ENCODE measurements around the gene GRIN2C.

GRIN2C gene

DNA sequence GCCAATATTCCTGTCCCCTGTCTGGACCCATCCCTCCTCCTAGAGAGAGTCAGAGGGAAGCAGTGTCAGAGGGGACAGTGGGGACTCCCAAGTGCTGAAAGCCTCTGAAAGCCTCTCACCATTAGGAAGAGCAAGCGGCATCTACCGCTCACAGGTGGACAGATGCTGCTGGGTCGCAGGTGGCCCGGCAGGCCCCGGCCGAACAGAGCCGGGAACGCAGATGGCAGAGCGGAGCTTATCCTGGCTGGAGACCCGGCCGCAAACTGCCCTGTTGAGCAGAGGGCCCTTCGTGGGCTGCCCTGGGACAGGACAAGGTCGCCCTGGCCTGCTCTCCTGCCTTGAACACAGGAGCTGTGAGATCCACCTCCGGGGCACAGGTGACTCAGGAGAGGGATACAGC, 60.6 kb downstream of the GRIN2C start:
- no peak overlapping the region for H3K27ac ChIP-seq
- no peak for TF ChIP-seq ZFX (IDR thresholded peaks at IDR 0.05)
- TF ChIP-seq, protein P1, sequence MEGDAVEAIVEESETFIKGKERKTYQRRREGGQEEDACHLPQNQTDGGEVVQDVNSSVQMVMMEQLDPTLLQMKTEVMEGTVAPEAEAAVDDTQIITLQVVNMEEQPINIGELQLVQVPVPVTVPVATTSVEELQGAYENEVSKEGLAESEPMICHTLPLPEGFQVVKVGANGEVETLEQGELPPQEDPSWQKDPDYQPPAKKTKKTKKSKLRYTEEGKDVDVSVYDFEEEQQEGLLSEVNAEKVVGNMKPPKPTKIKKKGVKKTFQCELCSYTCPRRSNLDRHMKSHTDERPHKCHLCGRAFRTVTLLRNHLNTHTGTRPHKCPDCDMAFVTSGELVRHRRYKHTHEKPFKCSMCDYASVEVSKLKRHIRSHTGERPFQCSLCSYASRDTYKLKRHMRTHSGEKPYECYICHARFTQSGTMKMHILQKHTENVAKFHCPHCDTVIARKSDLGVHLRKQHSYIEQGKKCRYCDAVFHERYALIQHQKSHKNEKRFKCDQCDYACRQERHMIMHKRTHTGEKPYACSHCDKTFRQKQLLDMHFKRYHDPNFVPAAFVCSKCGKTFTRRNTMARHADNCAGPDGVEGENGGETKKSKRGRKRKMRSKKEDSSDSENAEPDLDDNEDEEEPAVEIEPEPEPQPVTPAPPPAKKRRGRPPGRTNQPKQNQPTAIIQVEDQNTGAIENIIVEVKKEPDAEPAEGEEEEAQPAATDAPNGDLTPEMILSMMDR (conservative IDR thresholded peaks at IDR 0.05): no peak

DNA sequence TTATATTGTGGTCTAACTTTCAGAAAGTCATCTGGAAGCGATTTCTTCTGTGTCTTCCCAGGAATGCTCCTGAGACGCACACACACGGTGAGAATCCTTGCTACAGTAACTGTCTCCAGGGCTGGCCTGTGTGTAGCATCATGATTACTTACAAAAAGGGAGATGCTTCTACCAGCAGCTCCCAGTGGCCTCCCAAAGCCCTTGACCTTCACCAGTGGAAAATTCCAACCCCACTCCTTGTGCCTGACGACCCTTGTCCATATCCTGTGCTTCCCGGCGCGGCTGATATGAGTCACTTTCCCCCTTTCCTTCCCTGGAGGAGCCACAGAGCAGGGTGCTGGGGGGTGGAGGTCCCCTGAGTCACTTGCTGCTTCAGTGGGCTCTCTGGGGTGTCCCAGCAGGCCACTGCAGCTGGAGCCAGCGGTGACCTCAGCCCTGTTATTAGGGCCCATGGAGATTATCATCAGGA, 61.4 kb downstream of the GRIN2C start:
- no peak overlapping the region for H3K27ac ChIP-seq
- TF ChIP-seq, protein P1 (conservative IDR thresholded peaks at IDR 0.05): no peak
- no peak for TF ChIP-seq ZFX (IDR thresholded peaks at IDR 0.05)

DNA sequence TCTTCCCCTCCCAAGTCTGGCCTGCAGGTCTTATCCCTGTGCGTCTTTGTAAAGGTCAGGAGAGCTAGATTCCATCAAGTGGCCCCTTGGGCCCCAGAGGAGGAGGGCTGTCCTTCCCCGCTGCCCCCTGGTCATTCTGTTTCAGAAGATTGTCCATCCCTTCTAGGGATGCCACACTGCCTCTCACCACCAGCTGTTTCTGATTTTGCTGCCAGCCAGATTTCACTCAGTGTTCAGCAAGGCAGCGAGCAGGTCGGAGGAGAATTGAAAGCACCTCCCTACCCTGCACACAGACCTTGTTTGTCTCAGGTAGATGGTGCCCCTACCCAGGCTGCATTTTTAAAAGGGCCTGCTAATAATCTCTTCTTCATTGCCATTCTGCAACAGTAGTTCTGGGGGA, 61.9 kb downstream of the GRIN2C start:
- no peak for TF ChIP-seq ZFX (IDR thresholded peaks at IDR 0.05)
- TF ChIP-seq, protein P1 (conservative IDR thresholded peaks at IDR 0.05): no peak
- H3K27ac ChIP-seq: no peak overlapping the region

DNA sequence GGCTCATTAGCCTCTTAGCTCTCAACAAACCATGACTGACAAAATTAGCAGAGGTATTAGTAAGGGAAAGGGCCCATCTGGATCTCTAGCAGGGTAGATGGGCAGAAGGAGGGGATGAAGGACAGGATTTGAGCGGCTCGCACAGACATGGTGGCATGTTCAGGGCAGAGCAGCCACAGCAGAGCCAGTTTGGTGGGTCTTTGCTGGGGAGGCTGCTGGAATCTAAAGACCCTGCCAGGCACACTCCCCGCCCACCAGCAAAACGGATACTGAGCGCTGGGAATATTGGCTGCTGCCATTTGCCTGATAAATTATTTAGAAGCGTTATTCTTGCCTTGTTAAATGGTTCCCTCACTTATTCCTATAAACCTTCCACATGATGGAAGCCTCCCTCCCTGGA, 62.8 kb downstream of the GRIN2C start:
- no peak for TF ChIP-seq ZFX (IDR thresholded peaks at IDR 0.05)
- TF ChIP-seq, protein P1 (conservative IDR thresholded peaks at IDR 0.05): no peak
- H3K27ac ChIP-seq: no peak overlapping the region

DNA sequence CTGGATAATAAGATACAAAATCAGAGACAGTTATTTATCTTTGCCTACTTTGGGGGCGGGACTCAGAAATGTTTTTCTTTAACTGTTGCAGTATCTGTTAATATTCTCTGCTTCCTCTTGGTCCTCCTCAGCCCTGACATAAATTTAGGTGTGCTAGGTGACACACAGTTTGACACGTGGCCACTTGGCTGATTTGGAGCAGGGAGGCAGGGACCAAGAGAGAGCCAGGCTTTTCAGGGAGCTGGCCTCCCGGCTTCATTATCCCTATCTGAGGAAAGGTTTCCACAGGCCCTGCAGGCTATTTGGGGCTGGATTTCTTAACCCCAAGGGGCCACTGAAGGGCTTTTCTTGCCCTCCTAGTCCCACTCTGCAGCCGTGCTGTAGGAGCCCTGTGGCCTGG, 63.5 kb downstream of the GRIN2C start:
- H3K27ac ChIP-seq: no peak overlapping the region
- TF ChIP-seq ZFX (IDR thresholded peaks at IDR 0.05): no peak
- TF ChIP-seq, protein P1 (conservative IDR thresholded peaks at IDR 0.05): no peak

DNA sequence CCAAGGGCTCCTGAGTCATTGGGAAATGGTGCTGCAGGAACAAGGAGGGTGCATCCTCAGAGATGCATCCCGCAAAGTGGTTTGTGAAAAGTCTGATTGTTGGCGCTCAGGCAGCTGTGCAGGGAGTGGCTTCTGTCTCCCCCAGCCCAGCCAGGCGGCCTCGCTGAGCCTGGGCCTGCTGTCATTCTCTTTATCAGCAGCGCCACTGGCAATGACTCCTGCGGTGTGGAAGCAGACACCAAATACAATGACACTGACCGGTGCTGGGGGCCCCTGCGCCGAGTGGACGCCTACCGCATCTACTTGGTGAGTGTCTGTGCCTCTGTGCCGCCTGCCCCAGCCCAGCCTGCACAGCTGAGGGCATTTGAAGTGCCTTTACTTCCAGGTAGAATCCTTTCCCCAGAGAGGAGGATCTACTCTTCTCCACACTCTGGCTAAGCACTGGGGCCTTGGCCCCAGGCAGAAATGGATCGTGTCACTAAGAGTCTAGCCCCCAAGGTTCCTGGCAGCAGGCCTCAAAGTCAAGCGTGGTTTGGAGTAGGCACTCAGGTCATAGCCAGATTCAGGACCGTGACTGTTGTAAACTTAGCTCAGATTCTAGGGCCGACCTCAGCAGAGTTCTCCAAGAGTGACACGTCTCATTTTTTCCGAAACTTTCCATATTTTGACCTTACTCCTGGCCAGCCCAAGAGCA, 64.2 kb downstream of the GRIN2C start:
- TF ChIP-seq ZFX (IDR thresholded peaks at IDR 0.05): peak; percentile 6; the same call in 1 of the 2 replicates
- TF ChIP-seq, protein P1 (conservative IDR thresholded peaks at IDR 0.05): no peak
- no peak overlapping the region for H3K27ac ChIP-seq

DNA sequence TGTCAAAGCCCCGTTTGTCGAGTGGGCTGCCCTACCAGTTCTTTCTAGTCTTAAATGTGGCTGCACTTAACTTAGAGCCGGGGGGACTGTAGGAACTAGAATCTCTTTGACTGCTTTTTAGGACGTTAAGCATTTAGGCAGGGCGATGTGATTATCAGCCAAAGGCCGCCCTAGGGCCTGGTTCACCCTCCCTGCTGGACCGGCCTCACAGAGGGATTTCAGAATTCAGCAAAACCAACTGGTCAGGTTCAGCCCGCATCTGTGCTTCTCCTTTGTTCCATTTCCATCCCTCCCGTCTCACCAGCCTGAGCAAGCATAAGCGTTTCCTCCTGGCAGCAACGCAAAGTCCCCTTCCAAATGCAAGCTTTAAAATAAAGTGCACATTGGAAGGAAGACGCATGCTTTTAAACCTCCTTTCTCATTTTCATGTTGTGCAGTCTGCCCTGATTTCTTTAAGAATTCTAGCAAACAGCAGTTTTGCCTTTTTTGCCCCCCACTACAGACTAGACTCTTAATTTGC, 67.0 kb downstream of the GRIN2C start:
- no peak overlapping the region for H3K27ac ChIP-seq
- TF ChIP-seq, protein P1 (conservative IDR thresholded peaks at IDR 0.05): no peak
- TF ChIP-seq ZFX (IDR thresholded peaks at IDR 0.05): no peak

Measured in C4-2B (cell line).